Hindlimb muscle (tissue), 1 donor: ENCODE measurements around the gene RALGAPA2. TPM values are rescaled to one million over a fixed set of nuclear protein-coding genes. Genes with fewer than 3 reads are reported as not detected.
A peak's percentile ranks its signal among the peaks of the same experiment; 100 is the strongest.

Experiments used
- DNase-seq: peaks from one replicate; pipeline ENCODE4 v3.0.0-alpha.2; 2013
- polyA plus RNA-seq: library from polyadenylated mRNA; unstranded; fragments of 120-200 nt; gene quantifications from one replicate; pipeline ENCODE4 v1.2.1, GENCODE V29; 2013; ENCODE audit not compliant: insufficient read length

The RALGAPA2 gene
- polyA plus RNA-seq, 1 donor, result 10.9 TPM

DNA sequence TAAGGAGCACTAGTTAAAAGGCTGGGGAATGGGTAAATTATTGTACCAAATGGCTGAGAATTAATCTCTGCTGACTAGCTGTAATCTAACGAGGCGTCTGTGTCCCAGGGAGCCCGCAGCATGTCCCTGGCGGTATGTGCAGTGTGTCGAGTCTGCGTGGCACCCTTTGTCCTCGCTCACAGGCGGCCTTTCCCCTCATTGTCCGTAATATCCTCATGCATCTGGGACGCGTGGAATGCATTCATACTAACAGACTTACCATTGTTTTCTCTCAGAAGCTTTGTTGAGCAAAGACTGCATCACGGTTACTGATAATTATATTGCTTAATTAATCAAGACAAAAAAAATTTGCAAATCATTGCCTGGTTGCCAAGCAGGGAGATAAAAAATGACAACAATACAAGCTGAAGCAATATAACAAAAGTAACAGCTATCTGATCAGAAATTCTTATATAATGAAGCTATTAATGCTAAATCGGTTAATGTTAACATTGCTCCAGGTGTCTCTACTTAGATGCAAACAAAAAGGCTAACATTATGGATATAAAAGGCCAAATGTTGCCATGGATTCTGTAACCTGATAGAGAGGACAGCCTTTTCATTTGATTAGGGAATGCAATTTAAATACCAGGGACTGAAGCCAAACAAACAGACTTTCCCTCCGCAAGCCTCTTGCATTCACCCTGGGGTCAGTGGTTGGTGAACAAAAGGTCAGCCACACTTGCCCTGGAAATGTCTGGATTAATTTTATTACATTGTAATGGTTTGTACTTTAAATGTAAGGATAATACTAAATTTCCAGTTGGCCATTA is 219.7 kb downstream of the RALGAPA2 start:
- DNase-seq, result no peak

DNA sequence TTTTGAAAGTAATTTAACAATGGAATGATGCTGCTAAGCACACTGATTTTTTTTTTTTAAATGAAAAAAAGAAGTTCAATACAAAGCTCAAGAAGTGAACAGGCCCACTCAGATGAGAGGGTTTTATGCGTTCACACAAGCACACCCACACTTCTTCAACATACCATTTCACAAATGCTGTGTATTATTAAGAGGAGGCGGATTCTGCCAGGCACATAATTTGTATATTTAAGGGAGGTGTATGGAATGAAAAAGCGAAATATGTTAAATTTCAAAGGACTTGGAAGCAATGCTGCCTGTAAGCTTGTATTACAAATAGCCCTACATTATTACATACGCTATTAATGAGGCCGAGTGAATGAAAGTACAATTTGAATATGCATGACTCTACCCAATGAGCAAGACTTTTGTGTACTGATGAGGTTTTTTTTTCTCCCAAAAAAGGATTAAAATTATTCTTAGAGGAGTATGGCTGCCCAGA is 220.6 kb downstream of the RALGAPA2 start:
- no peak for DNase-seq

- DNase-seq, result no peak
Measured at GRCh38 chr20:20491110-20491783, 221.2 kb downstream of the RALGAPA2 start.

GRCh38 chr20:20490673-20491072 is 221.8 kb downstream of the RALGAPA2 start:
- DNase-seq, result no peak

DNA sequence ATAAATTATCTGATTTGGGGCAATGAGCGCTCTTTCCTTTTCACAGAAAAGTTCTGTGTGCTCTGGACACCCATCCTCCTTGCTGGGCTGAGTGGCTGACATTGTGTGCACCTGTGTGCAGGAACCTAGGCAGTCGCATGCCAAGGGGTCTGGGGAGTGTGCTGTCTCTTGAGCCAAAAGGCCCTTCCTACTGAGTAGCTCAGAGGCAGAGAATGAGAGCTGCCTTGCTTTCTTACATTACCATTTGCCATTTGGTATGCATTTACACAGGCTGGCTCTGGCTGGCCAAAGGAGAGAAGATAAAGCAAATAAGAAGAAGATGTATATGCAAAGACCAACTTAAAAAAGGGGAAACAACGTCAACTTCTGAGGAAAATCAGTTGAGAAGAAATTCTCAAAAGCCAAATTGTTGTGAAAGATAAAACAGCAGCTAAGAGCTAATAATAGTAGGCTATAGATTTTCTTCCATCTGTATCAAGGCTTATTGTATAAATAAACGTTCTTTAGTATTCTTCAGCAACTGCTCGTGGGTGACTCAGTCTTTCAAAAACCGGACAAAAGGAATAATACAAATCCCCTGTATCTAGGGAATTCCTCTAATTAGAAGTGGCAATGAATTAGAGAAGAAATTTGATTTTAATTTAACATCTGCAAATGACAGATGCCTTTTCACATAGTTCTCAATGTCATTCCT is 222.6 kb downstream of the RALGAPA2 start:
- DNase-seq, result no peak

GRCh38 chr20:20489054-20489453 is 223.4 kb downstream of the RALGAPA2 start:
- no peak for DNase-seq

DNA sequence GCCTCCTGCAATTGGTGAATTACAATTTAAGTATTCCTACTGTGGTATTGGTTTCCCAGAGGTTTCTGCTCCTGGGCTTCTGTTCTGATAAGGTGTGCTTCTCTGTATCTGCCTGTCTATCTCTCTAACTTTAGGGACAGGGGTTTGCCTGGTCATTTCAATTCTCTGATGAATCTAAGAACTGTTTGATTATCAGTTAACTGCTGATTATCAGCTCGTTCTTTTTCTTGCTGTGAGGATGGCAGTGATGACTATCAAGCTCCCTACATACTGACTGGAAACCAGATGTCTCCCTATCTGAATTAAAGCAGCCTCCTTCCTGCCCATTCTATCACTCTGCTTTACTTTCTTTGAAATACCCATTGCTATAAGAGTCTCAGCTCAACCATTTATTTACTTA is 224.1 kb downstream of the RALGAPA2 start:
- no peak for DNase-seq

DNA sequence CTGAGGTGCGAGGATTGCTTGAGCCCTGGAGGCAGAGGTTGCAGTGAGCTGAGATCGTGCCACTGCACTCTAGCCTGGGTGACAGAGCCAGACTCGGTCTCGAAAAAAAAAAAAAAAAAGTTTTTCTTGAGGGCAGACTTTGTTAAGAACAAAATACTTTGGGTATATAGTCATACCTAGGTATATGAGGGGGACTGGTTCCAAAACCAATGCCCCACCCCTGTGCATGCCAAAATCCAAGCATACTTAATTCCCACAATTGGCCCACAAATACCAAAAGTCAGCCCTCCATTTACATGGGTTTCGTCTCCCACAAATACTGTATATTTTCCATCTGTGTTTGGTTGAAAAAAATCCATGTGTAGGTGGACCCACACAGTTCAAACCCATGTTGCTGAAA is 224.6 kb downstream of the RALGAPA2 start:
- no peak for DNase-seq

GRCh38 chr20:20483328-20483727 is 229.1 kb downstream of the RALGAPA2 start:
- DNase-seq, result no peak

GRCh38 chr20:20482453-20482852 is 230.0 kb downstream of the RALGAPA2 start:
- no peak for DNase-seq

- no peak for DNase-seq
Measured at GRCh38 chr20:20480689-20481088, 231.8 kb downstream of the RALGAPA2 start.

DNA sequence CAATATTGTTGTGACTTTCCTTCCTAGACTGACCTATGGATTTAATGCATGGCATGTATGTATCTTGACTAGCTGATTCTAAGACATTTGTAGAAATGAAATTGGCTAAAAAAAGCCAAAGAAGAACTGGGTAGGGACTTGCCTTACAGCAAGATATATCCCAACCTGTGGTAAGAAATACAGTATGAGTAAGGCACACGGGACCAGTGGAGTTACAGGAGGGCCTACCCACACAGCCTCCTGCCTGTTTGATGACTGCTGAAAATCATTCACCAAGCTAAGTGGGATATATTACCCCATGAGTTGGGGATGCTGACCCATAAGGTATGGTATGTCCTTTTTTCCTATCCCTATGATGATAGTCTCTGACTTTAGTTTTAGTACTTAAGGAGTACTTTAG is 232.3 kb downstream of the RALGAPA2 start:
- DNase-seq, result no peak

GRCh38 chr20:20477444-20478041 is 234.9 kb downstream of the RALGAPA2 start:
- DNase-seq, result no peak

GRCh38 chr20:20476504-20476903 is 235.9 kb downstream of the RALGAPA2 start:
- no peak for DNase-seq

DNA sequence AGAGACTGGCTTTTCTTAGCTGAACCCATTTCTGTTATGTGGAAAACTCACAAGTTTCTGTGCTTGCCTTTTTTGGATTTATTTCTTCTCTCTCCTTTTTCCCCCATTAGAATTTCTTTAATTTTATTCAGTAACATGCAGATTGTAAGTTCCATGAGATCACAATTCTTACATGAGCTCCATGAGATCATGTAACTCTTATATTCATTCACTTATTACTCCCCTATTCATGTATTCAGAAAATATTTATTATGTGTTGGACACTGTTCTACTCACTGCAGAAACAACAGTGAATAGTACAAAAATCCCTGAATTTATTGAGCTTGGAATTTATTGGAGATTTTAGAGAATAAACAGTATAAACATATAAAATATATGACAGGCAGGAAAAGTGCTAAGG is 238.8 kb downstream of the RALGAPA2 start:
- no peak for DNase-seq

- no peak for DNase-seq
Measured at GRCh38 chr20:20472684-20473274, 239.7 kb downstream of the RALGAPA2 start.

DNA sequence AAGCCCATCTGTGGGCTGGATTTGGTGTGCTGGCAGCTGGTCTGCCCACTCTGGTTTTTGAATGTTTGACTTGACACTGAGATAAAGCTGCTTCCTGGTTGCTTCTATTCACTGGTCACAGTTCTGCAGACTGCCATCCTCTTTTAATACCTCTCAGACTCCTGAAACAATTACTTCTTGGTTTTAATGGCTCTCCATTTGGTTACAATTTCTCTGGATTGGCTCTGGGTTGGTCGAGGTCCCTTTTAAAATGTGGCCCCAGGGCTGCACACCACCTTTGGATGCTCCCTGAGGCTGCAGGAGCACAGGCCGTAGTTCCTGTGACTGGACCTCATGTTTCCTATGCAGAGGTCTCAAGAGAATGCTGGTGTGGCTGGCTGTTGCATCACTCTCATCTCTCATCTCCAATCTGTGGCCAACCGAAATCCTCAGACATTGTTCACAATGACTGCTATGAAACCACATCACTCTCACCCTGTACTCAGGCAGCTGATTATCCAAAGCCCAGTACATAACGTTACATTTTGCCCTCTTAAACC is 246.0 kb downstream of the RALGAPA2 start:
- no peak for DNase-seq

DNA sequence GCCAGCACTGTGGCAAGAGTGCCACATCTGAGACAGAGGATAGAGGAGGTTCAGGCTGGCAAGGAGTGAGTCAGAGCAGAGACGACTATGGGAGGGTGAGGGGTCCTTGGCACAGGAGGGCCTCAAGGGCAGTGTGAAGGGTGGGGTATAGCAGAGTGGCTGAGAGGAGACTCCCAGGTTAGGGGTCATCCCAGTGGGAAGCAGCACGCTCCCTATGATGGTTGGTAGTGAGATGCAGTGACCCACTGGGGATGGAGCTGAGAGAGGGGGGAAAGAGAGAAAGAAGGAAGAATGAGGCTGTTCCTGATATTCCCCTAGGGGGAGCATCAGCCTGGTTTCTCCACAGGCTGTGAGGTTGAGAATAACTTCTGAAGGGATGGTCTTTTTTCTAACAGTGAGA is 247.2 kb downstream of the RALGAPA2 start:
- no peak for DNase-seq

- DNase-seq, result peak; percentile 32
Measured at GRCh38 chr20:20463933-20464374, 248.5 kb downstream of the RALGAPA2 start.

DNA sequence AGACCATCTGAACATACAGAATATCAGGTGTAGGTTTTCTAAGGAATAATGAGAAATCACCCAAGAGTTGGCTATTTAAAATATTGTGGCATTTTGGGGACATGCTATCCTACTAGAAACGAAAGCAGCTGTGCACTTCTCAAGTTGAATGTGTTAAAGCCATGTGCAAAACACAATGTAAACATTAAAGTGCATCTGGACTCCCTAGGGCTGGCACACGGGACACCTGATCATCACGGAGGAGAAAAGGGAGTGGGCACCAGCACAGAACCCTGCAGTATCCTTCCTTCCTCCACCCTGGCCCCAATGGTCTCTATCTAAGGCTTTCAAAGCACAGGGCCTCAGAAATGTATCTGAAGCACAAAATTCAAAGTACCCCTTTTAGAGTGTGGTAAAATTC is 250.3 kb downstream of the RALGAPA2 start:
- DNase-seq, result no peak

DNA sequence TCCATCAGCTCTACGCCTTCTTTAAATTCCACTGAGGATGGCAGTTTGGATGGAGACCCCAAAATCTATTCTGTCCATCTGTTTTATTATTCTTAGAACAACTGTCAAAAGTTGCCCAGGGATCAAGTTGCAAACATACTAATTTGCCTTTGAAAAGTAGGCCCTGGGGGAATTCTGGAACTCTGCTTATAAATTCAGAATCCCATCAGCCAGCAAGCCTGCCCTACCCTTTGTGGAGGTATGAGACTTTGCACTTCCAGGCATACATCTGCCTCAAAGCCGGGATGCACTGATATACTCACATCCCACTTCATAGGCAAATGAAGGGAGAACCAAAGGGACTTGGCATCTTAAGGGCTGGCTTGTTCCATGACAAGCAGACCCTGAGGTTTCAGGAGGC is 250.9 kb downstream of the RALGAPA2 start:
- no peak for DNase-seq

GRCh38 chr20:20459726-20460125 is 252.7 kb downstream of the RALGAPA2 start:
- no peak for DNase-seq
